AG08395 (cell line): ENCODE results near the gene MINDY4.

ENCODE experiments used
- DNase-seq: peaks from one replicate; pipeline ENCODE4 v3.0.0; 2012; ENCODE audit warnings: mixed read lengths, low spot score

The MINDY4 gene

DNA sequence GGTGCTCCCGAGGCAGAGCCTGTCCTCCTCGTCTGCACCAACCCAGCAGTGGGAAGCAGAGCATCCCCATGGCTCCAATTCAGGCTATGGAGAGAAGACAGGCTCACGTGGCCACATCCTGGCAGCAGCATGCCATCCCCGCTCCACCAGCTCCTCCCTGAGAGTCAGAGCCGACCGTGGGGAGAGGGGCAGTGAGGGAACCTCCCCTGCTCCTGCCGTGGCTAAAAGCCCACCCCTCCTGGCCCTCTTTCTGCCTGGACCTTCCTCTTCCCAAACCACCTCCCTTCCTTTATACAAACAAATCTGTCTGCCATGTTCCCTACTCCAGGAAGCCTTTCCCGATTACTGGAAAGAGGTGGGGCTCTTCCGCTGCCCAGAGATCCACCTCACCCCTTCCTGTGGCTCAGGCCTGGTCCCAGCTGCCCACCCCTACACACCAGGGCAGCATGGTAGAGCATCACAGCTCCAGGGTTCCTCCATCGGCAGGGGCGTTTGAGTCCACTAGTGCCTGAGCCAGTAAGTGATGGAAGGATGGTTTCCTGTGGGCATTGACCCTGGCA, 129.7 kb downstream of the MINDY4 start:
- DNase-seq = no peak

DNA sequence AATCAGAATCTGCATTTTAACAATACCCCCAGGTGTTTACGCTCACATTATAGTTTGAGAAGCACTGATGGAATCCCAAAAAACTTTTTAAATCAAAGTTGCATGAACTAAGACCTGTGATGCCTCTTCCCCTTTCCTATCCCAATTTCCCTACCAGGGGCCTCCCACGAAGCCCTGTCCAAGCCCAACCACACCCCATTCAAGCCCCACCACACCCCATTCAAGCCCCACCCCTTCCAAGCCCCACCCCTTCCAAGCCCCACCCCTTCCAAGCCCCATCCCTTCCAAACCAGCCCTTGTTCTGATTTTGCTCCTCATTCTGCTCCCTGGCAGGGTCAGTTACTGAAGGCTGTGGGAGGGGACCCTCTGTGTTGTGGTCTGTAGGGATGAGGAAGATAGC, 130.6 kb downstream of the MINDY4 start:
- DNase-seq = no peak

DNA sequence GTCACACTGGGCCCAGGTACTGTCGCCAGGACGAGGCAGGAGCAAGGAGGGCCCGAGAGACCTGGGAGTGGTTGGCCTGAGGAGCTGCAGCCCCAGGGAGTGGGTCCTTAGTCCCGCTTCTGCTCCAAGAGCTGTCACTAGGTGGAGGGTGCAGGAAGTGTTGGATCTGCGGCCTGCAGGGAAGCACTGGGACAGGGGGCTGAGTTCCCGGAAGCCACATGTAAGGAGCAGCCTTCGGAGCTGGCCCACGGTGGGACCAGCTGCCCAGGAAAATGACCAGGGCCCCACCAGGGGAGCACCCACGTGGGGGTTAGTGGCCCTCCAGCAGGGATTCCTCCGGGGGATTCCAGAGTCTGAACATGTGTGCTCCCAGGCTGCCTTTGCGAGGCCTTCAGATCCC, 131.2 kb downstream of the MINDY4 start:
- no peak for DNase-seq

DNA sequence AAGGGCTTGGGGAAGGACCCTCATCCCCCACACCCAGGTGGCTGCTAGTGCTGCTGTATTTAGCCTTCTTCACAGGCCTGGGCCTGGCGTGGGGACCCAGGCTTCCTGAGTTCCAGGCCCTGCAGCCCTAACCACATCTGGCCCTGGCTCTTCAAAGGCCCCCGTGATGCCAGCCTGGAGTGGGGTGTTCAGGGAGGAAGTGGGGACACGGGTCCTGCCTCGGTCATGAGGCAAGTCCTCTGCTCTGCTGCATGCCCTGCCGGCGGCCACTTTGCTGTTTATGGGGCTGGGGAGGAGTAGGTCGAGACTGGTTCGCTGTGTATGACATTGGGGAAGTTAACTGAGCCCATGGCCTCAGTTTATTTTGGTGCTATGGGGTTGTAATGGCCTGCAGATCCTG, 131.9 kb downstream of the MINDY4 start:
- no peak for DNase-seq

DNA sequence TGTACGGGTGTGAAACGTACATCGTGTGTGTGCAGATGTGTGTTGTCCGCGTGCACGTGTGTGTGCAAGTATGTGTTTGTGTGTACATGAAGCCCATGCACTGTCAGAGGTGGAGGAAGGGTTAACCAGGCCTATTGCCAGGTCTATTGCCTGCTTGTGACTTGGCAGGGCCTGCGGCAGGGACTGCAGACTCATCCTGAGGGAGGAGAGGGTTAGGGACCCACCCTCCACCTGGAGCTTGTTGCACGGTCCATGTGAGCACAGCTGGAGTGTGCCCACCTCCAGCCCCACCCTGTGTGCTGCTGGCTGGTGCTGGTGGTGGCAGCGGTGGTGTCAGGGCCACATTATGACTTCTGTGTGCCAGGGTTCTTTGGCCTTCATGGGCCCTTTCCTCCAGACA, 133.3 kb downstream of the MINDY4 start:
- DNase-seq = no peak

DNA sequence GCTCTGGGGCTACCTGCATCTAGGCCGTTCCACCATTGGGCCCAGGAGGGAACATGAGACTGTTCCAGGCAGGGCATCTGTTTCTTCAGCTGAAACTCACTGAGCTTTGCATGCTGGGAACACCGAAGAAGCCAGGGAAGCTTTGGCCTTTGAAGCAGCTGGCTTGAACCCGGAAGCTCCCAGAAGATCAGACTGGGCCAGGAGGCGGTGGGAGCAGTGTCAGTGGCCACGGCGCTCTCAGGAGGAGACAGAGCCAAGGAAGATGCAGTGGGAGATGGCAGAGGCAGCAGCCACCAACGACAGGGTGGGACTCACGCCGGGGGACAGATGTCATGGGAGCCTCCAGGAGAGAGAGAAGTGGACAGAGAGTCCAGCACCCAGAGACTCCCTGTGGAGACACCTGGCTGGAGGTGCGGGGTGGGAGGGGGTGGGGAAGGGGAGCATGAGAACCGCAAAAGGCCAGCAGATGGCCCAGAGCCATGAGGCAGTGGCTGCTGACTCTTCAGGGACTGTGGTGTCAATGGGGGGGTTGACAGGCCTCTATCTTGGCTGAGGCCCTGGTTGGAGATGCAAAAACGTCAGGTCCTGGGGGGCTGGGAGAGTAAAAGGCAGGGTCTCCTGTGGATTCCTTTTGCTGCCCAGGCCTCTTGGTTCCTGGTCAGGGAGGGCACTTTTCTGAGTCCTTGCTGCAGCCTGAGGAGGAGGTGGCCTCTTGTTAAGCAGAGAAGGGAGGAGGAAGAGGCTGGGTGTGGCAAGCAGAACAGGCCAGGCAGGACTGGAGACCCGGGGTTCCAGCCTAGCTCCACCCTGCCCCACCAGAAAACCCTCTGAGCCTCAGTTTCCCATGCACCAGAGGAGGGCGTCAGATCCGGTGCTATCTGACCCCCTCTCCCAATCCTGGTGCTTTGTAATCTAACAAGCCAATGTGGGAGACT, 134.1 kb downstream of the MINDY4 start:
- DNase-seq = no peak

DNA sequence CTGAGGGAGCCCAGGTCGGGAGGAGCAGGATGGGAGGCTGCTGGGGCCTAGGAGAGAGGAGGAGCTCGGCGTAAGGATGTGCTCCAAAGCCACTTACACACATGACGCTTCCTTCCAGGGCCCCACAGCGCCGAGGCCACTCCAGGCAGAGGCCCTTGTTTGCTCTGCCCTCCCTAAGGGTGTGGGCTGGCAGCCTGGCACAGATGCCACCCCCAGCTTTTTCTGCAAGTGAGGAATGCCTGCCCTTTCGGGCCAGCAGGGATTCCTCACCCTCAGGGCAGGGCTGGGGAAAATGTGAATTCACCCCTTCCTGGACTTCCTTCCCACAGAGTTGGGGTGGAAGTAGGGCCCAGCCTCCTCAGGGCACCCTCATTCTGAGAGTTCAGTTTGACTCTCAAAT, 134.8 kb downstream of the MINDY4 start:
- DNase-seq = peak; percentile 38

DNA sequence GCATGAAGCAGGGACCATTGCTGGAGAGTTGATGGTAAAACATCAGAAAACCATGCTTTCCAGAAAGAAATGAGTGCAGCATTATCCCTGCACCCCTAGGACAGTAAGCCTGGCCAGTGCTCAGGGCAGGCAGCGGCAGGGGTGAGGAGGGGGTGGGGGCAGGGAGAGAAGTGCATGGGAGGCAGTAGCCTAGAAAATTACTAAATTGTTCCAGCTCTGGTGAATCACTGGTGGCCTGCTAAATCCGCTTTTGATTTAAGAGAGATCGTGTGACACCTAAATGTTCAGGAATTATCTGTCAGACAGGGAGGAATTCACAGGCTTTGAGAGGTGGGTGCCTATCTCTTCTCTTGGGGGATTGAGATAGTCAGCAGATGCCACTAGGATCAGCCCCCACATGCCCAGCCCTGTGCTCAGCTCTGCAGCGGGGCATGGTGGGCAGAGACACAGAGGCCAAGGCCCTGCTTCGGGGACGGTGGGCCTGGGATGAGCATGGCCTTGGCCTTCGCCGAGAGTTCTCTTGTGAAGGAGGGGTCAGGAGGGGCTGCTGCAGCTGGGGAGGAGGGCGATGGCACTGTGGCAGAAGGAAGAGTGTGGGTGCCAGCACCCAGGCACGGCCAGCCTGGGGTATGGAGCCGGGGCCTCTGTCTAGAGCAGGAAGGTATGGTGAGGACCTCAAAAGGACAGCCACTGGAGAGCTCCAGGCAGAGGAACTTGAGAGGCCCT, 135.5 kb downstream of the MINDY4 start:
- peak; percentile 85 for DNase-seq

DNA sequence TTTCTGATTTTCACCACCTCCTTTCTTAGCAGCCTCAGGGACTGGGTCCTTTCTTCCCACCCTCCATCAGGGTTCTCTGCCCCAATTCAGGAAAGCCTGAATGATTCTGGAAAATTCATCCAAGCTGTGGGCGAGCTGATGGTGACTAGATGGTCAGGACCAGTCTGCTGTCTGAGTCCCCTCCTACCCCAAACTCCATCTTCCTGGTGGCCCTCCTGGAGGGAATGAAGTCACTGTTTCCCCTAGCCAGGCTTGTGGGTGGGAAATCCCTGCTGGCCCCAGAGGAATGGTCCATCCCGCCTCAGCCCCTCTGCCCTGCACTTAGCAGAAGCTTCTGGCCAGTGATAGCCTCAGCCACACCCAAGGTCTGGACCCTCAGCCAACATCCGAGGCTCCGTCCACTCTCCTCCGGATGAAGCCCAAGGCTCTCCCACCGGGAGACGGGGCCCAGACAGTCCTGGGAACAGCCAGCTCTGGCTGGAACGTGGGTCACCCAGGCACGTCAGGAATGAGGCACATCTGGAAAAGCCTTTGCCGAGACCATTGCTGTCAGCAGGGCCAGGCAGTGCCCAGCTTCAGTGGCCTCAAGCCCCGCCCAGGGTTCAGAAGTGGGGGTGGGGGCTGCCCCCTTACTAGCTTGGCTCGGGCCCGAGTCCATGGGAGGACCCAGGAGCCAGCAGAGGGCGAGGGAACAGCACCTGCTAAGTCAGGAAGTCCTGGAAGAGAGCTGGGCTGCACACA, 136.5 kb downstream of the MINDY4 start:
- peak; percentile 69 for DNase-seq

DNA sequence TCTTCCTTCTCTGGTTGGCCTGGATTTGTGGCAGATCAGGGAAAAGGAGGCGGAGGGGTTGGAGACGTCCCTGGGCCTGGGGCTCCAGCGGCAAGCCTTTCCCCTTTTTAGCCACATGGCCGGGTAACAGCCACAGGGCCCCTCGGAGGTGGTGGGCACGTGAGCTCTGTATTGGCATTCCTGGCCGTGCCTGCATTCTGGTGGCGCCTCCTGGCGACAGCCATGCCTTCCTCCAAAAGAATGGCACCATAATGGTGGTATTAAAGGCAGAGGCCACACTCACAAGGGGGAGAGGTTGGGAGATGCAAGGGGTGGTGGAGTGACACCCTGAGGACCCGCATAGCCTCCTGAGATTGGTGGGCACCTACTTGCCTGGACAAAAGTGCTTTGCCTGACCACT, 137.5 kb downstream of the MINDY4 start:
- DNase-seq = no peak

DNA sequence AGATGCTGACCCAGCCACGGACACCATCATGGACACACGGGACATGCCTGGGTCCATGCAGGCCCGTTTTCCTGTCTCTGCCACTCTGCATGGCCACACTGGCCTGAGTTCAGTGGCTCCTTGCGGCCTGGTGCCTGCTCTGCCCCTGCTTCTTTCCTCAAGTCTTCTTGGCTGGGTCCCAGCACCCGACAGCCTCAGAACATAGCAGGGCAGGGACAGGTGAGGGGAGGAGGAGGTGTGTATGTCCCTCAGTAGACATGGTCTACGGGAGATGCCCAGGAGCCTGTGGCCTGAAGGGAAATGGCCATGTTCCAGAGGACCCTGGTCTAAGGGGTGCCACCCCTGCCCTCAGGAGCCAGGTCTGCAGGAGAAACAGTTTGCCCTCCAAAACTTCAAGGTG, 138.2 kb downstream of the MINDY4 start:
- no peak for DNase-seq

DNA sequence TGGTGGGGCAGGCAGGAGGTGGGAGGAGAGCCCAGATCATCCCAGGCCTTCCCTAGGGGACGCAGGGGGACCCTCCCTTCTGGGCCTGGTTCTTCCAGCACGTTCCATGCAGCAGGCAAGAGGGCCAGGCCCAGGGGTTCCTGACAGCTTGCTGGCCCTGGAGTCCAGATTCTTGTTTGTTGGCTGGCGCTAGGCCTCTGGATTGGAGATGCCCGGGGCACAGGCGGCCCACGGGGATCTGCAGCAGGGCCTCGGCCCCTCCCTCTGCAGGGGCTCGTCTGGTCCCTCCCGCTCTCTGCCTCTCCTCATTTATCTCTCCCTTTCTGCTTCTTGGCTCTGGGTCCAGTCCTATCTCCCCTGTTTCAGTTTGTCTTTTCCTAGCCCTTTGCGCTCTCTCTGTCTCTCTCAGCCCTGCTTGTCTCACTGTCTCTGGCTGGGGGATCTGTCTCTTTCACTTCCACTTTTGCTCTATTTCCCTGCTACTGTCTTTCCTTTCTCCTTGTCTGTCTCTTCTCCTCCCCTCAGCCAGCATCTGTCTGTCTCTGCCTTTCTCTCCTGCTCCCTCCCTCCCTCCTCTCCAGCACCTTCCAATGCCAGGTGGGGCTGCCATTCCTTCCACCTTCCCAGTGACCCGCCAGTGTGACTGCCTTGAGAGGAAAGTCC, 139.3 kb downstream of the MINDY4 start:
- no peak for DNase-seq

DNA sequence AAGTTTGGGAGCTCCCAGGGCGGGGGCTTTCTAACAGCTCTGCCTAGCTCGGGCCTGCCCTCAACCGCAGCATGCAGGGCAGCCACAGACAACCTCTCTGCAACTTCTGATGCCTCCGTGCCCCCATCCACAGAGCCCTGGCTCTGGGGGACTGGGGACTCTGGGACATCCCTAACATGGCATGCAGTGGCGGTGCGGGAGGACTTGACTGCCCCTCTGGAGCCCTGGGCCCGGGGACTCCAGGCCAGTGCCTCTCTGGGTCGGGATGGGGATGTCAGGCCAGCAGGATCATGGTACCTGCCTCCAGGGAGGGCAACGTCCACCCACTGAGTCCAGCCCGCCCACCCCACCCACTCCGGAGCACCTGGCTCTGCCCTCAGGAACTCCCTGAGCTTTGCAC, 139.9 kb downstream of the MINDY4 start:
- no peak for DNase-seq

DNA sequence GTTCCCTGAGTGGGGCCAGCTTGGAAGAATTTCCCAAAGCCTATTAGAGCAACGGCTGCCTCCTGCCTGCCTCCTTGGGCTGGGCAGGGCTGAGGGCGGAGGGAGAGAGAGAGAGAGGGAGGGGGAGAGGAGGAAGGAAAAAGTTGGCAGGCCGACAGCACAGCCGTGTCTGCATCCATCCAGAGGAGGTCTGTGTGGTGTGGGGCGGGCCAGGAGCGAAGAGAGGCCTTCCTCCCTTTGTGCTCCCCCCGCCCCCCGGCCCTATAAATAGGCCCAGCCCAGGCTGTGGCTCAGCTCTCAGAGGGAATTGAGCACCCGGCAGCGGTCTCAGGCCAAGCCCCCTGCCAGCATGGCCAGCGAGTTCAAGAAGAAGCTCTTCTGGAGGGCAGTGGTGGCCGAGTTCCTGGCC, 140.3 kb downstream of the MINDY4 start, which contains the start of gene AQP1:
TSS of gene AQP1 (plus strand) at position 293 of the 409 bp plus-strand sequence. CDS start at position 350, 57 bp downstream.
- no peak for DNase-seq

DNA sequence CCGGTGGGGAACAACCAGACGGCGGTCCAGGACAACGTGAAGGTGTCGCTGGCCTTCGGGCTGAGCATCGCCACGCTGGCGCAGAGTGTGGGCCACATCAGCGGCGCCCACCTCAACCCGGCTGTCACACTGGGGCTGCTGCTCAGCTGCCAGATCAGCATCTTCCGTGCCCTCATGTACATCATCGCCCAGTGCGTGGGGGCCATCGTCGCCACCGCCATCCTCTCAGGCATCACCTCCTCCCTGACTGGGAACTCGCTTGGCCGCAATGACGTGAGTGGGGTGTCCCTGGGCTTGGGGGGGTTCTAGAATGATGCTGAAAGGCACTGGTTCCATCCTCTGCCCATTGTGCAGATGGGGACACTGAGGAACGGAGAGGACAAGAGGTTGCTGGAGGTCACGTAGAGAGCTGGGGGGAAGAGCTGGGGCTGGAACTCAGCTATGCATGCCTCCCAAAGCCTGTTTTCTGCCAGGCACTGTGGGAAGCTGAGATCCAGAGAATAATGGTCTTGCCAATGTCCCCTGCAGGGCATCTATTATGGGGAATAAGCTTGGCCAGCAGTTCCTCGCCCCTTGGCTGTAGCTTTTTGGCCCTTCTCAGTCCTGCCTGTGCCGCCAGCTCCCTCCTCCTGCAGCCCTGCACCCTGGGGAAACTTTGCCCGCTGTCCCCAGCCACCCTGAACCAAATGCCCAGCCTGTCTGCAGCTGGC, 141.0 kb downstream of the MINDY4 start:
- DNase-seq = no peak

DNA sequence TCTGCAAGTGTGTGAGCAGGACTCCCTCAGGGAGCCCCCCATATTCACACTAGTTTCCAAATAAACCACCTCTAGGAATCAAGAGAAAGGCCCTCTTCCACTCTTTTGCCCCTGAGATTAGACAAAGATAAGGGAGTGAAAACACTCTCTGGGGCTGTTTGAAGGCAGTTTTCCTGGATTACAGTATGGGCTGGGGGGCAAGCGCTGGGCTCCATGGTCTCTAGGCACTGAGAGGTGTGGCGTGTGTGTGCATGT, 141.4 kb downstream of the MINDY4 start:
- DNase-seq = no peak

DNA sequence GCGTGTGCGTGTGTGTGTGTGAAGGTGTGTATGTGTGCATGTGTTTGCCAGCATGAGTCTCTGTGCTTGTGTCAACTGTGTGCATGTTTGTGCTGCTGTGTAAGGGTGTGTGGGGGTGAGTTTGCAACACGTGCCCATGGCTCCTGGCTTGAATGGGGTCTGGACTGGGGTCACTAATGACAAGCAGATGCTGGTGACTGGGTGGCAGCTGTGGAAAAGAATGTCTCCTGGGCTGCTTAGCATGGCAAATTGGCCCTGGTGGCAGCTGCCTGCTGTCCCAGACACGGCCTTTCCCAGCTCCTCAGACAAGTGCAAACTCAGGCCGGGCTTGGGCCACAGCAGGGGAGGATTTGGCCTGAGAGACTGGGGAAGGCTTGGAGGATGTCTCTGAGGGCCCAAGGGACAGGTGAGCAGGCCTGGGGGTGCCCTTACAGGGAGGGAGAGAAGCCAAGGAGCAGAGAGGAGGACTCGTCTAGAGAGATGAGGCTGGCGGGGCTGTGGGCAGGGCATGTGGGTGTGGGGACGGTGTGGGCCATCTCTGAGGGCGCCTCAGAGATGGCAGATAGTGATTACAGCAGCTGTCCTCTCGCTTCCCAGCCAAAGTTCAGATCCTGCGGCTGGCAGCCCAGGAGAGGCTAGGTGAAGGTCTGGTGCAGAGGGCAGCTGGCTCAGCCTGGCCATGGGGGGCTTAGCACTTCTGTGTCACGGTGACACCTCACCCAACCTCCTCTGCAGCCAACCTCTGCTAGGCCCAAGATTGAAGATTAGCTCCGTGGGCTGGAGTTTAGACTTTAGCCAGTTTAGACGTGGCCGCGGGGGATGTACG, 142.0 kb downstream of the MINDY4 start:
- DNase-seq = no peak

DNA sequence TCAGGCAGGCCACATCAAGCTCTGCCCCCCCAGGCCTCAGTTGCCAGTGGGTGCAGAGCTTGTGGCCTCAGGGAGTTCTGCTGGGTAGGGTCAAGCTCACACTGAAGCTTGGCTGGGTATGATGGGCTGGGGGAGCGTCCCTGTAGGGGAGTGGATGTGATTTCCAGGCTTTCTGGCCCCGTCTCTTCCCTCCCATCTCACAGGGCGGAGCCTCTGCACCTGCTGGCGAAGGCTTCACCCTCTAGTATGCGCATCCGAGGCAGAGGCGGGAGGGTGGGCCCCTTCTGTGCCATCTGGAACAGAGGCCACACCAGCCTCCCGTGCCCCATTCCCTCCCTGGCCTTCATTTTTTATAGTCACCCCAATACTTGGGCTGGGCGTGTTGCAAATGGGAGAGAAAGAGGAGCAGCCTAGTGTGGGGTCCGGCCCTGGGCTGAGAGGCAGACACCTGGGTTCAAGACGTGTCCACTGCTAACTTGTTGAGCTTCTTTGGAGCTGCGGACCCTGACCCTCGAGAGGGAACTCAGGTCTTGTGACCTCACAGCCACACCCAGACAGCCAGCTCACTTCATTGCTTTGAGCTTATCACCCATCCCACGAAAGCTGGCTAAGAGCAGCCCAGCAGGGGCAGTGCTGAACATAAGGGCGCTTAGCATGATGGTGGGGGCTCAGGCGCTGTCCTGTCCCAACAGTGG, 142.8 kb downstream of the MINDY4 start:
- no peak for DNase-seq

DNA sequence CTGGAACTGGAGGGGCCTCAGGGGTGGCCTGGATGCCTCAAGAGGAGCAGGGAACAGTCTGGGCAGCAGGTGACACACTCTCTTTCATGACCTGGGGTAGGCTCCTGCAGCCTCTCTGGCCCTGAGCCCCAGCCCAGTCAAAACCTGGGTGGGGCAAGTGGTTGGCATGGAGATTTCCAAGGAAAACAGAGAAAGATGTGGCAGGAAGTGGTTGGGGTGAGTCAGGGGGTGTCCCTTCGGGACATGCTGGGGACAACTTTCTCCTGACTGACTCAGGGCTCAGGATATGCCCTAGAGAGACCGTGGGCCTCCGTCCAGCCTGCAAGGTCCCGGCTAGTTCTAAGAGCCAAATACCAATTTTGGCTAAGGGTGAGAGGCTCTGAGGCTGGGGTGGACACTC, 143.4 kb downstream of the MINDY4 start:
- peak; percentile 88 for DNase-seq
